Osteocyte (in vitro differentiated cells): Measurements from ENCODE around the gene LRBA. TPM values are rescaled to one million over a fixed set of nuclear protein-coding genes. Genes with fewer than 3 reads are reported as not detected.

Source experiments
- DNase-seq: peaks from one replicate; pipeline ENCODE4 v3.0.0; 2021; ENCODE audit warnings: mixed read lengths; ENCODE audit not compliant: unreplicated experiment; ENCODE audit errors: extremely low spot score
- H3K27ac Mint-ChIP-seq: one replicate; pipeline ENCODE4 v1.8.0; 2021; ENCODE audit warnings: mild to moderate bottlenecking, mixed read lengths; ENCODE audit not compliant: unreplicated experiment
- H3K27me3 Mint-ChIP-seq: one replicate; pipeline ENCODE4 v1.8.0; 2021; ENCODE audit warnings: mixed read lengths; ENCODE audit not compliant: unreplicated experiment
- H3K36me3 Mint-ChIP-seq: one replicate; pipeline ENCODE4 v1.8.0; 2021; ENCODE audit warnings: mixed read lengths; ENCODE audit not compliant: unreplicated experiment
- H3K4me1 Mint-ChIP-seq: one replicate; pipeline ENCODE4 v1.8.0; 2021; ENCODE audit warnings: mixed read lengths; ENCODE audit not compliant: unreplicated experiment
- H3K4me3 Mint-ChIP-seq: one replicate; pipeline ENCODE4 v1.8.0; 2021; ENCODE audit warnings: mild to moderate bottlenecking, moderate library complexity, mixed read lengths; ENCODE audit not compliant: unreplicated experiment
- H3K9me3 Mint-ChIP-seq: one replicate; pipeline ENCODE4 v1.8.0; 2021; ENCODE audit warnings: mixed read lengths; ENCODE audit not compliant: unreplicated experiment
- total RNA-seq: library from RNA; stranded (reverse); gene quantifications from 2 replicates; pipeline ENCODE4 v1.2.1, GENCODE V29; 2021
- TF ChIP-seq, protein P1 (sequence below): fragments of 200-600 bp; sonication (generic); IDR thresholded peaks from 2 replicates; pipeline ENCODE4 v1.5.0; 2021; ENCODE audit warnings: antibody characterized with exemption, mild to moderate bottlenecking, moderate library complexity

The LRBA gene
- total RNA-seq, 1 donor from 2014 or later, result 40.8 TPM

DNA sequence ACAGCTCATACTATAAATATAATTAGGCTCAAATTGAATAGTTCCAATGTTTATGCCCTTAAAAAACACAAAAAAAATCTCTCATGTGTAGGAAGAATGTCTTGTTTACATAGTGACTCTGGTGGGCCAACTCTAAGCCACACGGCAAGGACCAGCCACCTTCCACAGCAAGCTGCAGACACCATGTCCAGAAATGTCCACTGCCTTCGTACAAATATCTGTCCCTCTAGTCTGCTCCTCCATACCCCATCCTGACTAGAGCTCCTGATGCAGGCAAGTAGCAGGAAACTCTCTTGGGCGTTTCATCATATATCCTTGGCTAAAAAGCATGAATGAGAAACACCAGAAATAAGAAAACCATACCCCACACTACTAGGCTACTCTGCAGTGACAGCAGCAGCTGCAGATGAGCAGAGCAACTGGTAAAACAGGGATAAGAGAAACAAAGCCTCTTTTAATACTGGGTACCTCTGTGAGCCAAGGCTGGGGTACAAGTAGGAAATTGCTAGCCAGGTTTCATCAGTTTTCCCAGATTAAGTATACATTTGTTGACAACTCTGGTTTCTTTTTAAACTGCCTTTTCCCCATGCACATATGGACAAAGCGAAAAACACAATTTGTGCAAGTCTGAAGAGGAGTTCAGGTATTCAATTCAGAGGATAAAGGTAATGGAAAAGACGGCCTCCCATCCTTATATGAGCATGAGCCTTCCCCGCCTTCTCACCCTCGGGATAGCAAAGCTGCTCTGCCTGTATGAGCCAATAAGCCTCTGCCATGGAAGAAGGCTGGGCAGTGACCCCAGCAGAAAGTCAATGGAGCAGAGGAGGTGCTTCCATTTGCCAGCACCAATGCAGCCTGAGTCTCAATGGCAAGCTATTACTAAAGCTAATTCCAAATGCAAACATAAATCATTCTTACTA lies 691.4 kb downstream of the LRBA start:
- H3K4me3 Mint-ChIP-seq, result no peak overlapping the region
- H3K36me3 Mint-ChIP-seq, result peaks cover 14% of the 10 kb centered on the region
- TF ChIP-seq, protein P1, sequence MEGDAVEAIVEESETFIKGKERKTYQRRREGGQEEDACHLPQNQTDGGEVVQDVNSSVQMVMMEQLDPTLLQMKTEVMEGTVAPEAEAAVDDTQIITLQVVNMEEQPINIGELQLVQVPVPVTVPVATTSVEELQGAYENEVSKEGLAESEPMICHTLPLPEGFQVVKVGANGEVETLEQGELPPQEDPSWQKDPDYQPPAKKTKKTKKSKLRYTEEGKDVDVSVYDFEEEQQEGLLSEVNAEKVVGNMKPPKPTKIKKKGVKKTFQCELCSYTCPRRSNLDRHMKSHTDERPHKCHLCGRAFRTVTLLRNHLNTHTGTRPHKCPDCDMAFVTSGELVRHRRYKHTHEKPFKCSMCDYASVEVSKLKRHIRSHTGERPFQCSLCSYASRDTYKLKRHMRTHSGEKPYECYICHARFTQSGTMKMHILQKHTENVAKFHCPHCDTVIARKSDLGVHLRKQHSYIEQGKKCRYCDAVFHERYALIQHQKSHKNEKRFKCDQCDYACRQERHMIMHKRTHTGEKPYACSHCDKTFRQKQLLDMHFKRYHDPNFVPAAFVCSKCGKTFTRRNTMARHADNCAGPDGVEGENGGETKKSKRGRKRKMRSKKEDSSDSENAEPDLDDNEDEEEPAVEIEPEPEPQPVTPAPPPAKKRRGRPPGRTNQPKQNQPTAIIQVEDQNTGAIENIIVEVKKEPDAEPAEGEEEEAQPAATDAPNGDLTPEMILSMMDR, result no peak
- H3K27me3 Mint-ChIP-seq, result no peaks in the 10 kb centered on the region
- peak overlapping the region; percentile 70 for H3K27ac Mint-ChIP-seq
- peaks cover 15% of the 10 kb centered on the region for H3K4me1 Mint-ChIP-seq
- DNase-seq, result no peak
- H3K9me3 Mint-ChIP-seq, result no peaks in the 10 kb centered on the region

DNA sequence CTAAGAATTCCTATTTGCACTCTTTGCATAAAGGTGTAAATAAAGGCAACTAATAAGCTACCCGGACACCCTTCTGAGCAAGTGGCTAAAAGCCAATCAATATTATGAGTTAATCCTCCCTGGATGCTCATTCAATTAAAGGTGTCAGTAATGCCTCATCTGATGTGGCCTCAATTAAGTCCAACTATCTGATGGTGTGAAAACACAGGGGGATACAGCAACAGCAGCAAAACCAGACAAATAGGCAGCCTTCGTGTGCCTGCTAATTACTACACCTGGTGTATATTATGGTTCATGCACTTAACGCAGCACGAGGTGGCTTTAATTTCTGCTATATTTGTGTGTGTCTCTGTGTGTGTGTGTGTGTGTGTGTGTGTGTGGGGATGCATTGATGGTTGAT lies 692.4 kb downstream of the LRBA start:
- Mint-ChIP-seq H3K9me3 (no peaks in the 10 kb centered on the region), H3K4me1 (peaks cover 15% of the 10 kb centered on the region), H3K27ac (no peak overlapping the region), H3K36me3 (peaks cover 14% of the 10 kb centered on the region), H3K27me3 (no peaks in the 10 kb centered on the region), H3K4me3 (no peak overlapping the region)
- DNase-seq, result no peak
- TF ChIP-seq, protein P1, result no peak

DNA sequence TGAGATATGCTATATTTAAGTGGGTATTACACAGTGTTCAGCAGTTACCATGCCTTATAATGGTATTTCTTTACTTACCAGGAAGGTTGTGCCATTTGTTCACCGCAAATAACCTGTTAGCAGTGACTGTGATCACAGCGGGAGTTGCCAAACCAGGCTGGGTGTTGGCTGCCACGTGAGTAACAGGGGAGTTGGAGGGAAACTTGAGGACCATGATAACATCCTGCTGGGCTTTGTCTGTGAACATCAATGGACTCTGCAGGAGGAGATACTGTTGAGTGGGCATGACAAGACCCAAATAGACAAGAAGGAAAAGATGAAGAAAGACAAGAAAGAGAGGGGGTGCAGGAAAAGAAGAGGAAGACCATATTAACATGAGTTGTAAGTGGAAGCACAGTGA lies 694.0 kb downstream of the LRBA start:
- peaks cover 20% of the 10 kb centered on the region for H3K4me1 Mint-ChIP-seq
- no peak overlapping the region for H3K27ac Mint-ChIP-seq
- H3K36me3 Mint-ChIP-seq, result peaks cover 19% of the 10 kb centered on the region
- H3K27me3 Mint-ChIP-seq, result no peaks in the 10 kb centered on the region
- DNase-seq, result no peak
- TF ChIP-seq, protein P1, result no peak
- no peak overlapping the region for H3K4me3 Mint-ChIP-seq
- H3K9me3 Mint-ChIP-seq, result no peaks in the 10 kb centered on the region

DNA sequence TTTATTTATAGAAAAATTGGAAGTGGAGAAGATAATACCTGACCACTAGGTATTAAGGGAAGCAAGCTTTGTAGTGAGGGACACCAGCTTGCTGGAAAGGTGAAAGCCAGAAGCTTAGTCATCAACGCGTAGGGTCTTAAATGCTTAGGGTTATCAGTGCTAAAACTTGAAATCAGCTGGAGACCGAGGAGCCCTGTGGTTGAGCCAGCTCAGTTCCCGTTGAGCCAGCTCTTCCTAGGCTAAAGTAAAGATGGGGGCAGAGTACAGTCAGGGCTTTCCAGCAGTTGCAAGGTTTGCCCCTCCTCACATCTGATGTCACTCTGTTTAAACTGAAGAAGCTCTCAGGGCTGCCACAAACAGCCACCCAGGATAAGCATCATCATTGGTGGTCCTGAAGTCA lies 696.1 kb downstream of the LRBA start:
- no peak for DNase-seq
- Mint-ChIP-seq H3K4me3 (no peak overlapping the region), H3K27me3 (no peaks in the 10 kb centered on the region), H3K9me3 (no peaks in the 10 kb centered on the region), H3K27ac (no peak overlapping the region), H3K4me1 (peaks cover 17% of the 10 kb centered on the region), H3K36me3 (peaks cover 12% of the 10 kb centered on the region)
- TF ChIP-seq, protein P1, result no peak

DNA sequence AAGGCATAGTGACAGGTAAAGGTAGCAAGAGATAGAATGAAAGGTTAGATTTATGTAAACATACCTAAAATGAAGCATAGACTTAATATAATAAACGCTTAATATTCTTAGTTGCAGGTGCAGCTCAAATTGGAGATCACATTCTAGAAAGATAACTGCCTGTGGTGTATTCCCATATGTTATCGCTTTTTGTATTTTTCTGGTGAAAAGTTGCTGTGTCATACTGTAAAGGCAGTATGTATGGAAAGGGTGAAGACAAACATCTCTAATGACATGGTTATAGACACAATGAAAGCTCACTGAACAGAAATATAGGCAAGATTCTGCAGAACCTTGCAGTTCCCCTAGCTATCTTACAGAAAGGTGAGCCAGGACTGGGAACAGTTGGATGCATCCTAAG lies 696.6 kb downstream of the LRBA start:
- TF ChIP-seq, protein P1, result no peak
- H3K4me1 Mint-ChIP-seq, result peaks cover 12% of the 10 kb centered on the region
- no peak overlapping the region for H3K4me3 Mint-ChIP-seq
- no peak for DNase-seq
- H3K27ac Mint-ChIP-seq, result no peak overlapping the region
- H3K36me3 Mint-ChIP-seq, result peaks cover 12% of the 10 kb centered on the region
- H3K27me3 Mint-ChIP-seq, result no peaks in the 10 kb centered on the region
- H3K9me3 Mint-ChIP-seq, result no peaks in the 10 kb centered on the region
